NT2/D1 (cell line): ENCODE results near the gene ARHGAP25.

Source experiments
- DNase-seq: peaks from one replicate; pipeline ENCODE4 v3.0.0-alpha.2; 2011; ENCODE audit warnings: low read depth, low spot score
- H3K27me3 ChIP-seq: 2 replicates; pipeline ENCODE4 v1.6.0; 2011; ENCODE audit warnings: mild to moderate bottlenecking; ENCODE audit not compliant: insufficient read length, insufficient read depth
- H3K36me3 ChIP-seq: 2 replicates; pipeline ENCODE4 v1.6.1; 2011; ENCODE audit warnings: mild to moderate bottlenecking, low read length, mixed read lengths; ENCODE audit not compliant: insufficient read depth, insufficient read length
- H3K4me1 ChIP-seq: 2 replicates; pipeline ENCODE4 v1.5.1; 2011; ENCODE audit not compliant: insufficient read depth, insufficient read length
- H3K4me3 ChIP-seq: 2 replicates; pipeline ENCODE4 v1.5.1; 2011; ENCODE audit warnings: low read depth; ENCODE audit not compliant: insufficient read length
- H3K9ac ChIP-seq: 2 replicates; pipeline ENCODE4 v1.6.0; 2011; ENCODE audit warnings: low read depth; ENCODE audit not compliant: insufficient read length
- H3K9me3 ChIP-seq: 2 replicates; pipeline ENCODE4 v1.5.1; 2011; ENCODE audit warnings: mild to moderate bottlenecking, low read length; ENCODE audit not compliant: insufficient read depth
- SUZ12 ChIP-seq: IDR thresholded peaks from 2 replicates; pipeline ENCODE4 v1.6.1; 2011; ENCODE audit not compliant: insufficient read length, insufficient read depth; ENCODE audit errors: extremely low read depth
- YY1 ChIP-seq: IDR thresholded peaks from 2 replicates; pipeline ENCODE4 v1.6.1; 2011; ENCODE audit not compliant: insufficient read length, insufficient read depth
- ZNF274 ChIP-seq: IDR thresholded peaks from 2 replicates; pipeline ENCODE4 v1.6.1; 2011; ENCODE audit warnings: mild to moderate bottlenecking, low read depth, low read length

Gene ARHGAP25

GRCh38 chr2:68727683-68728375 lies 6.8 kb upstream of the ARHGAP25 start:
- H3K9me3 ChIP-seq, result no peaks in the 10 kb centered on the region; the same call in 1 of the 2 replicates
- DNase-seq, result no peak
- no peak overlapping the region for H3K9ac ChIP-seq
- no peaks in the 10 kb centered on the region for H3K4me1 ChIP-seq
- H3K36me3 ChIP-seq, result no peaks in the 10 kb centered on the region
- no peak for TF ChIP-seq ZNF274
- TF ChIP-seq SUZ12, result no peak
- no peak for TF ChIP-seq YY1
- H3K4me3 ChIP-seq, result no peak overlapping the region
- no peaks in the 10 kb centered on the region for H3K27me3 ChIP-seq

DNA sequence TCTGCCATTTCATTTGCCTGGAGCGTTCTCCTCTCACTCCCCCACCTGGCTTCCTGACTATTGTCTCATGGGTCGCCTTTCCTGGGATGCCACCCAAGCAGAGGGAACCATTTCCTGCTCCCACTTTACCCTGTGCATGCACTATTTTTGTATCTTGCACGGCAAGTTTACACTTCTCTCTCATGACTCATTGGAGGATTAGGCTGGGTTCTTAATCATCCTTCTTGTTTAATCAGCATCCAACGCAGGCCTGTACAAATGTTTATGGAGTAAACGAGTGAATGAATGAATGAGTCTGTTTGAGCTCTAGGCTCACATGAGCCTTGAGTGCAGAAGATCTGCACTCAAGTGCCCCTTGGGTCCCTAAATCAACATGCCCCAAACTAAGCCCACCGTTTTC lies 3.8 kb upstream of the ARHGAP25 start:
- Histone ChIP-seq H3K9me3 (no peaks in the 10 kb centered on the region; the same call in 1 of the 2 replicates), H3K9ac (no peak overlapping the region), H3K36me3 (no peaks in the 10 kb centered on the region), H3K27me3 (no peaks in the 10 kb centered on the region), H3K4me3 (no peak overlapping the region), H3K4me1 (no peaks in the 10 kb centered on the region)
- no peak for DNase-seq
- TF ChIP-seq YY1 (no peak), ZNF274 (no peak), SUZ12 (no peak)

- H3K9me3 ChIP-seq, result no peaks in the 10 kb centered on the region; the same call in 1 of the 2 replicates
- no peaks in the 10 kb centered on the region for H3K36me3 ChIP-seq
- no peak overlapping the region for H3K9ac ChIP-seq
- no peak for TF ChIP-seq ZNF274
- no peak for TF ChIP-seq YY1
- no peak for TF ChIP-seq SUZ12
- no peak overlapping the region for H3K4me3 ChIP-seq
- no peaks in the 10 kb centered on the region for H3K27me3 ChIP-seq
- no peaks in the 10 kb centered on the region for H3K4me1 ChIP-seq
- DNase-seq, result no peak
Measured at GRCh38 chr2:68732036-68732932, 2.3 kb upstream of the ARHGAP25 start.

GRCh38 chr2:68733365-68733764 lies 1.2 kb upstream of the ARHGAP25 start:
- Histone ChIP-seq H3K4me1 (no peaks in the 10 kb centered on the region), H3K27me3 (no peaks in the 10 kb centered on the region), H3K9ac (no peak overlapping the region), H3K9me3 (no peaks in the 10 kb centered on the region; the same call in 1 of the 2 replicates), H3K4me3 (no peak overlapping the region), H3K36me3 (no peaks in the 10 kb centered on the region)
- TF ChIP-seq YY1, result no peak
- no peak for TF ChIP-seq SUZ12
- TF ChIP-seq ZNF274, result no peak
- no peak for DNase-seq

DNA sequence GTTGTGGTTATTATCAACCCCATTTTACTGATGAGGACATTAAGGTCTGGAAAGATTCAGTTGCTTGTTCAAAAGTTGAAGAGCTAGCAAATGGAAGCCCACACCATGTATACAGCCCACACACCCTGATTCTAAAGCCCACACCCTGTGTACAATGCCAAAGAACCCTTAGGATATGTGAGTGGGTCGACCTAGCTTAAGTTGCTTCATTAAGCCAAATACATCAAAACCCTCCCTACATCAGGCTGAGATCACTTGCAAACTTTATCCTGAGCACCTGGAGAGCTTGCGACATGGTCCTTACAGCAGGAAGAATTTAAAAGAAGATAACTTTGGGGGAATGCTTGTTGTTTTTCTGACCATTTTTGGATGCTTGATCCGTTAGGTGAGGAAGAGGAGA lies 435 bp upstream of the ARHGAP25 start:
- H3K4me3 ChIP-seq, result no peak overlapping the region
- no peaks in the 10 kb centered on the region for H3K9me3 ChIP-seq
- no peak overlapping the region for H3K9ac ChIP-seq
- no peaks in the 10 kb centered on the region for H3K27me3 ChIP-seq
- no peaks in the 10 kb centered on the region for H3K4me1 ChIP-seq
- no peaks in the 10 kb centered on the region for H3K36me3 ChIP-seq
- no peak for TF ChIP-seq ZNF274
- no peak for TF ChIP-seq SUZ12
- TF ChIP-seq YY1, result no peak
- no peak for DNase-seq

DNA sequence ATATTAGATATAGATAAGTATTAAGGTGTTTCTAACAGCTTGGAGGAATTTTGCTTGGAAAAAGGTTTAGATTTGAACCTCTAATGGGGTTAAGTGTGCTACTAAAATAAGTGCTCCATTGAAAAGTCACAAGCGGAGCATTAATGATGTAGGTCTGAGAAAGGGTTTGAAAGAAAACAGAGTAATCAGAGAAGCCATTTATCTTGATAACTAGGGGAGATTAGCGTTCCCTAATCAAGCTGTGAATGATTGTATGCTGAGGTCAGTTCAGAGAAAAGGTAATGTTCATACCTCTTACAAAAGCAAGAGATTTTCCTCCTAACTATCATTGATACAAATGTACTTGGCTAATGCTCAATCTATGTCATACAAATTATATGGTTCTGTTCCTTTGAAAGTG lies 1.5 kb downstream of the ARHGAP25 start:
- Histone ChIP-seq H3K9ac (no peak overlapping the region), H3K4me3 (no peak overlapping the region), H3K4me1 (no peaks in the 10 kb centered on the region), H3K36me3 (no peaks in the 10 kb centered on the region), H3K27me3 (no peaks in the 10 kb centered on the region), H3K9me3 (no peaks in the 10 kb centered on the region)
- DNase-seq, result no peak
- no peak for TF ChIP-seq SUZ12
- no peak for TF ChIP-seq YY1
- no peak for TF ChIP-seq ZNF274

DNA sequence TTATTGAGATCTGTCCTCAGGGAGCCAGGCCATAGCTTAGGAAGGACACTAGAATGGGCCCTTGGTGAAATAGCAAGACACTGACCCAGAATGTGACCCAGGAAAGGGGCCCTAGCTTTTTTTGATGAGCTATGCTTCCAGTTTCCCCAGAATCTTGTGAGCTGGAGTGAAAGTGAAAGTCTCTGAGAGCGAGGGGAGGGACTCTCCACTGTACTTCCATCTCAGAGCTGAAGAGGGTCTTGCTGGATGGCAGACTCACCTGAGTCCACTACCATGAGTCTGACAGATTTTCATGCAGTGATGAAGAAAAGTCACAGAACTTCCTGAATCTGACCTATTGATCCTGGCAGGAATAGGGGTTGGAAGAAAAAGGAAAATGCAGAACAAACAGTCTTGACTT lies 3.1 kb downstream of the ARHGAP25 start:
- no peak overlapping the region for H3K4me3 ChIP-seq
- H3K9me3 ChIP-seq, result no peaks in the 10 kb centered on the region
- DNase-seq, result no peak
- TF ChIP-seq ZNF274 (no peak), SUZ12 (no peak), YY1 (no peak)
- no peak overlapping the region for H3K9ac ChIP-seq
- H3K27me3 ChIP-seq, result no peaks in the 10 kb centered on the region
- H3K36me3 ChIP-seq, result no peaks in the 10 kb centered on the region
- H3K4me1 ChIP-seq, result no peaks in the 10 kb centered on the region
